Suprapubic skin (tissue), 4 donors: ENCODE results near the gene CLP1. TPM values are rescaled to one million over a fixed set of nuclear protein-coding genes. Genes with fewer than 3 reads are reported as not detected.
A peak's percentile ranks its signal among the peaks of the same experiment; 100 is the strongest.

Experiments used
- DNase-seq, 2 donors: peaks; one replicate each; pipeline ENCODE4 v3.0.0-alpha.2; 2019; ENCODE audit warnings: low spot score in 2 of 2
- H3K27ac ChIP-seq: fragments of 200-600 bp; sonication (generic); one replicate; pipeline ENCODE4 v1.5.1; 2019
- H3K27me3 ChIP-seq: fragments of 200-600 bp; sonication (generic); one replicate; pipeline ENCODE4 v1.5.1; 2019
- H3K36me3 ChIP-seq: fragments of 200-600 bp; sonication (generic); one replicate; pipeline ENCODE4 v1.5.1; 2019
- H3K4me1 ChIP-seq: fragments of 200-600 bp; sonication (generic); one replicate; pipeline ENCODE4 v1.5.1; 2019
- H3K4me3 ChIP-seq: fragments of 200-600 bp; sonication (generic); one replicate; pipeline ENCODE4 v1.5.1; 2019; ENCODE audit warnings: mild to moderate bottlenecking
- H3K9me3 ChIP-seq: fragments of 200-600 bp; sonication (generic); one replicate; pipeline ENCODE4 v1.5.1; 2019
- CTCF ChIP-seq, 2 donors: fragments of 200-600 bp in 1 of 2; fragments of 450-650 bp in 1 of 2; sonication (generic) in 1 of 2; IDR thresholded peaks; one replicate each; pipeline ENCODE4 v1.5.1; 2016 to 2019; ENCODE audit warnings: antibody characterized with exemption in 2 of 2, mild to moderate bottlenecking in 1 of 2, moderate library complexity in 1 of 2
- EP300 ChIP-seq: sonication (generic); formaldehyde crosslinking; IDR thresholded peaks from one replicate; pipeline ENCODE4 v1.6.1; 2017; ENCODE audit warnings: antibody characterized with exemption
- POLR2A ChIP-seq, 2 donors: fragments of 450-650 bp; IDR thresholded peaks; one replicate each; pipeline ENCODE4 v1.6.1; 2017; ENCODE audit warnings: antibody characterized with exemption in 2 of 2, mild to moderate bottlenecking in 2 of 2, moderate library complexity in 2 of 2
- POLR2AphosphoS5 ChIP-seq, 3 donors: sonication (generic); formaldehyde crosslinking; IDR thresholded peaks; one replicate each; pipeline ENCODE4 v1.6.1; 2017; ENCODE audit warnings: antibody characterized with exemption in 3 of 3
- WGBS: methylation state at CpG from one replicate; pipeline ENCODE4 v1.1.5; 2018; 5-methylcytosine and 5-hydroxymethylcytosine counted together
- total RNA-seq, 4 donors: library from RNA; depleted of rRNA; stranded (reverse); fragments of >200 nt; gene quantifications; one replicate each; pipeline ENCODE4 v1.1.0, GENCODE V29; 2016

Gene CLP1
- total RNA-seq, 4 donors from 2014 or later = 8.5 to 24.4 (median 20.9) TPM

GRCh38 chr11:57645689-57646085 lies 11.9 kb upstream of the CLP1 start:
- Histone ChIP-seq H3K36me3 (no peaks in the 10 kb centered on the region), H3K4me1 (peaks cover 50% of the 10 kb centered on the region), H3K9me3 (no peaks in the 10 kb centered on the region), H3K27me3 (peaks cover 16% of the 10 kb centered on the region), H3K27ac (no peak overlapping the region), H3K4me3 (no peak overlapping the region)
- TF ChIP-seq CTCF (IDR thresholded peaks at IDR 0.05) (no peak), POLR2AphosphoS5 (IDR thresholded peaks at IDR 0.05) (no peak), EP300 (no peak), POLR2A (IDR thresholded peaks at IDR 0.05) (no peak)
- DNase-seq = no peak
- 29% methylated on average over 5 of the region's 5 CpGs for WGBS

- 49% methylated on average over 10 of the region's 10 CpGs for WGBS
- Histone ChIP-seq H3K4me3 (no peak overlapping the region), H3K27ac (no peak overlapping the region), H3K9me3 (no peaks in the 10 kb centered on the region), H3K4me1 (peaks cover 50% of the 10 kb centered on the region), H3K36me3 (no peaks in the 10 kb centered on the region), H3K27me3 (peaks cover 16% of the 10 kb centered on the region)
- TF ChIP-seq CTCF (IDR thresholded peaks at IDR 0.05) (no peak), POLR2A (IDR thresholded peaks at IDR 0.05) (no peak), POLR2AphosphoS5 (IDR thresholded peaks at IDR 0.05) (no peak), EP300 (no peak)
- no peak for DNase-seq
Measured at GRCh38 chr11:57646194-57646798, 11.3 kb upstream of the CLP1 start.

- TF ChIP-seq EP300 = no peak
- TF ChIP-seq POLR2AphosphoS5 (IDR thresholded peaks at IDR 0.05) = no peak
- no peak for TF ChIP-seq CTCF (IDR thresholded peaks at IDR 0.05)
- no peaks in the 10 kb centered on the region for H3K36me3 ChIP-seq
- H3K4me1 ChIP-seq = peaks cover 50% of the 10 kb centered on the region
- H3K9me3 ChIP-seq = no peaks in the 10 kb centered on the region
- WGBS = 9% methylated on average over 23 of the region's 23 CpGs
- peak overlapping the region; percentile 0 for H3K4me3 ChIP-seq
- no peak for DNase-seq
- no peak overlapping the region for H3K27ac ChIP-seq
- H3K27me3 ChIP-seq = peaks cover 16% of the 10 kb centered on the region
Measured at GRCh38 chr11:57646799-57647303, 10.7 kb upstream of the CLP1 start.

GRCh38 chr11:57647372-57647771 lies 10.2 kb upstream of the CLP1 start:
- no peak for TF ChIP-seq EP300
- TF ChIP-seq POLR2A (IDR thresholded peaks at IDR 0.05) = no peak
- TF ChIP-seq CTCF (IDR thresholded peaks at IDR 0.05) = no peak
- TF ChIP-seq POLR2AphosphoS5 (IDR thresholded peaks at IDR 0.05) = no peak
- no peaks in the 10 kb centered on the region for H3K36me3 ChIP-seq
- peaks cover 16% of the 10 kb centered on the region for H3K27me3 ChIP-seq
- DNase-seq = no peak
- H3K9me3 ChIP-seq = no peaks in the 10 kb centered on the region
- 8% methylated on average over 10 of the region's 10 CpGs for WGBS
- no peak overlapping the region for H3K27ac ChIP-seq
- H3K4me3 ChIP-seq = peak overlapping the region; percentile 0
- H3K4me1 ChIP-seq = peaks cover 50% of the 10 kb centered on the region

GRCh38 chr11:57647960-57648800 lies 9.4 kb upstream of the CLP1 start:
- peak overlapping the region; percentile 47 for H3K4me3 ChIP-seq
- TF ChIP-seq EP300 = no peak
- TF ChIP-seq CTCF (IDR thresholded peaks at IDR 0.05) = no peak
- no peak for TF ChIP-seq POLR2A (IDR thresholded peaks at IDR 0.05)
- no peak for TF ChIP-seq POLR2AphosphoS5 (IDR thresholded peaks at IDR 0.05)
- no peak overlapping the region for H3K27ac ChIP-seq
- H3K36me3 ChIP-seq = no peaks in the 10 kb centered on the region
- peaks cover 50% of the 10 kb centered on the region for H3K4me1 ChIP-seq
- no peaks in the 10 kb centered on the region for H3K9me3 ChIP-seq
- whole genome bisulfite sequencing = 10% methylated on average over 13 of the region's 13 CpGs
- DNase-seq = no peak
- H3K27me3 ChIP-seq = peaks cover 16% of the 10 kb centered on the region
